HPDE6-E6E7 (cell line): ENCODE results near the gene GHRH.

Experiments
- DNase-seq: peaks from one replicate; pipeline ENCODE4 v3.0.0; 2011; ENCODE audit warnings: missing footprints; ENCODE audit errors: extremely low spot score

GHRH gene

DNA sequence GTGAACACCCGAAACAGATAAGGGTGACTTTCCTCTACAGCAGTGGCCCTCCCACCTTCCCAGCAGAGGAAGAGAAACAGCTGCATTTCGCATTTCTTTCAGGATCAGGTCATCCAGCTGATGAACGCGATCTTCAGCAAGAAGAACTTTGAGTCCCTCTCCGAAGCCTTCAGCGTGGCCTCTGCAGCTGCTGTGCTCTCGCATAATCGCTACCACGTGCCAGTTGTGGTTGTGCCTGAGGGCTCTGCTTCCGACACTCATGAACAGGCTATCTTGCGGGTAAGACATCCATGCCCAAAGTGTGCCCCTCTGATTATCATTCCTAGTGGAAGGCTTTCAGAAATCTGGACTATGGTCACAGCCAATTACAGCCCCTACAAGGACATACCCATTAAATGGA, 54.4 kb downstream of the GHRH start:
- no peak for DNase-seq

DNA sequence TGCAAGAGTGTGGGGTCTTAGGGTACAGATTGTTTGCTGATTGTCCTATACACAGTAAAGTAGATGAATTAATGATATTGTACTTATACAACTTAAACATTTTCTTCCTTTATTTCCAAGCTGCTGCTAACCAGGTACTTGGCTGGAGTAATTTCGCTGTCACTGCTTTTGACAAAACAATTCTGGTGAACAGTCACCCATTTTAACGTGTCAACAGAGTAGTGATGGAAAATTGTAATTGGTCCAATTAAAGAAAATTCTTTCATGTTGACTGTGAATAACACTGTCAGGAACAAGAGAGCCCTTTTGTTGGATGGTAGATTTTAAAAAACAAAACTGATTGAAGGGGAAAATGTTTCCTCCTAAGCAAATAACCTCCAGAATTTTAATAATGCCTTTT, 55.8 kb downstream of the GHRH start:
- DNase-seq, result no peak

DNA sequence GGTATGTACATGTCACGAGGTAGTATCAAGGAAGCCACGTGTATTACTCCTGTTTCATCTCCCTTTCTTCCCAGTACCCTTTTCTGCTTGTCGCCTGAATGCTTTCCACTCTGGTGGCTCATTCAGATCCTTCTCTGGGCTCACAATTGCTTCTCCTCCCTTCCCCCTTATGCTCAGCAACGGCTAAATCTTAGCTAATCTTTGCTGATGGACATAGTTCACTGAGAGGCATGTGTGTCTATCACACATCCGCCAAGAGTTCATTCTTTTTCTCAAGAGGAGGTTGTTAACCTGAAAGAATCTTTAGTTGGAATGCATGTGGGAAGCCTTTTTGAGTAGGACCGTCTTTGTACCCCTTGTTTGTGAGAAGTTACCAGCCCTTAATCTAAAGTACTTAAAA, 56.5 kb downstream of the GHRH start:
- DNase-seq, result no peak

DNA sequence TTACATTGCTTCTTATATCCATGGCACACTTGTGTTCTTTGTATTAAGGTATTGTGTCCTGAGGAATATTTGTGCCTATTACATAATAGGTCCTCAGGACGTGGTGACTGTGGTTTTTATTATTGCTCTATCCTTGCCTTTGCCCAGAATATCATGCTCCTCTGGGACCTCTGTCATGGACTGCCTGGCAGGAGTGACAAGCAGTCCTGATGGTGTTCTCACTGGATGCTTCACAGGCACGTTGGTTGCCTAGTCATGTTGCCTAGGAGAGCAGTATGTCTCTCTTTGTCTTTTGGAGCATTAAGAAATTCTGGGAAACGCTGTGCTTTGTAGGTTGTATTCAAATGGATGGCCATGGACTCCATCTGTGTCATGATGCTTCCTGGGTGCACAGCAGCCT, 57.6 kb downstream of the GHRH start:
- DNase-seq, result no peak

DNA sequence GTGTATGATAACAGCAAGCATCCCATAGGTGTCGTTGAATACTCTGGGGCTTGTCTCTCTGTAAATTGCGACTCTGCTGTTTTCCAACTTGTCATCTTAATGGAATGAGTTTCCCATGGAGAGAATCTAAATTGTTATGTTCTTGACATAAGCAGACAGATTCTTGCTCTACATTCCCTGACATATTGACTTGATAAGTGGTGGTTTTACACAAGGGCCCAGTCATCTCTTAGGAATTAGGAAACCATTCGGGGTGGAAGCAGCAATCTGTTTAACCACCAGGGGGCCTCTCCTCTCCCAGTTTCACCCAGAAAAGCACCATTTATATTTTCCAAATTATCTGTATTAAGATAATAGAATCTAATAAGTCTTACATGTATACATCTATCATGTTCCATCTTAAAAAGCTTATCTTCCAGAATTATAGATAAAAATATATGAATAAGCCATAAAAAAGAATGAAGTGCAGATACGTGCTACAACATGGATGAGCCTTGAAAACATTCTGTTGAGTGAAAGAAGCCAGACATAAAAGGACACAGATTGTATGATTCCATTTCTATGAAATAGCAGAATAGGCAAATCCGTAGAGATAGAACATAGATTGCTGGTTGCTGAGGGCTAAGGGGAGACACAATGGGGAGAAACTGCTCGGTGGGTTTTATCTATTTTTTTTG, 59.2 kb downstream of the GHRH start:
- DNase-seq, result peak; percentile 93

DNA sequence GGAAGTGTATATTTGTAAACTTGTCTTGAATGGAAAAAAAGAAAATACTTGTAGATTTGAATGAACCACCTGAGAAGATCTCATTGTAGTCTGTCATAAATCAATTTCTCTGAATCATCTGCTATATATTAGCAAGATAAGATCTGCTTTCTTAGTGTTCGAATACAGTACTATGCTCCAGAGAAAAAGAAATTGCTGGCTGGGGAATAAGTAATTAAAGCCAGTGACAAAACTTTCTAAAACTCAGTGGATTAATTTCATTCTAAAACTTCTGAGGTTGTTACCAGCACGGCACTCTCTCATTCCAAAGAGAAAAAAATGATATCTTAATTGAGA, 59.8 kb downstream of the GHRH start:
- DNase-seq, result no peak
